Mesothelial cell of epicardium (in vitro differentiated cells): ENCODE measurements around the gene SCARB1. TPM values are rescaled to one million over a fixed set of nuclear protein-coding genes. Genes with fewer than 3 reads are reported as not detected.

Experiments used
- DNase-seq, 2 experiments: peaks; one replicate each; pipeline ENCODE4 v3.0.0; 2021; ENCODE audit warnings: low spot score in 2 of 2; ENCODE audit not compliant: unreplicated experiment in 2 of 2
- H3K27ac Mint-ChIP-seq: 2 replicates; pipeline ENCODE4 v1.8.0; 2021; ENCODE audit warnings: mixed read lengths
- H3K27me3 Mint-ChIP-seq: 2 replicates; pipeline ENCODE4 v1.8.0; 2021; ENCODE audit warnings: low read depth, mixed read lengths
- H3K36me3 Mint-ChIP-seq: 2 replicates; pipeline ENCODE4 v1.8.0; 2021; ENCODE audit warnings: mixed read lengths
- H3K4me1 Mint-ChIP-seq: 2 replicates; pipeline ENCODE4 v1.8.0; 2021; ENCODE audit warnings: mixed read lengths
- H3K4me3 Mint-ChIP-seq: 2 replicates; pipeline ENCODE4 v1.8.0; 2021; ENCODE audit warnings: mild to moderate bottlenecking, moderate library complexity, mixed read lengths
- H3K9me3 Mint-ChIP-seq: 2 replicates; pipeline ENCODE4 v1.8.0; 2021; ENCODE audit warnings: mixed read lengths
- CTCF ChIP-seq: fragments of 200-600 bp; sonication (generic); IDR thresholded peaks from one replicate; pipeline ENCODE4 v1.5.0; 2021; ENCODE audit warnings: antibody characterized with exemption; ENCODE audit not compliant: unreplicated experiment
- total RNA-seq: library from RNA; stranded (reverse); gene quantifications from 3 replicates; pipeline ENCODE4 v1.2.1, GENCODE V29; 2021

Gene SCARB1
- total RNA-seq, 1 donor from 2014 or later = 40.2 TPM

- DNase-seq = no peak
- Mint-ChIP-seq H3K4me1 (peaks cover 31% of the 10 kb centered on the region), H3K27ac (peak overlapping the region; percentile 88), H3K27me3 (no peaks in the 10 kb centered on the region), H3K36me3 (no peaks in the 10 kb centered on the region), H3K4me3 (no peak overlapping the region), H3K9me3 (peaks cover 9% of the 10 kb centered on the region)
- TF ChIP-seq CTCF = no peak
Observed at GRCh38 chr12:124828264-124829007, 35.2 kb downstream of the SCARB1 start.

GRCh38 chr12:124827588-124828184 lies 36.0 kb downstream of the SCARB1 start:
- Mint-ChIP-seq H3K4me3 (no peak overlapping the region), H3K27me3 (no peaks in the 10 kb centered on the region), H3K9me3 (peaks cover 9% of the 10 kb centered on the region), H3K4me1 (peaks cover 28% of the 10 kb centered on the region), H3K27ac (peak overlapping the region; percentile 88), H3K36me3 (no peaks in the 10 kb centered on the region)
- TF ChIP-seq CTCF = no peak
- DNase-seq = no peak

GRCh38 chr12:124824195-124824594 lies 39.5 kb downstream of the SCARB1 start:
- no peak for TF ChIP-seq CTCF
- no peaks in the 10 kb centered on the region for H3K36me3 Mint-ChIP-seq
- no peak overlapping the region for H3K4me3 Mint-ChIP-seq
- H3K27me3 Mint-ChIP-seq = no peaks in the 10 kb centered on the region
- DNase-seq = no peak
- H3K27ac Mint-ChIP-seq = no peak overlapping the region
- H3K4me1 Mint-ChIP-seq = peaks cover 22% of the 10 kb centered on the region
- H3K9me3 Mint-ChIP-seq = no peaks in the 10 kb centered on the region

GRCh38 chr12:124823272-124823970 lies 40.2 kb downstream of the SCARB1 start:
- no peak for TF ChIP-seq CTCF
- DNase-seq = no peak
- no peaks in the 10 kb centered on the region for H3K27me3 Mint-ChIP-seq
- peaks cover 14% of the 10 kb centered on the region for H3K4me1 Mint-ChIP-seq
- no peak overlapping the region for H3K4me3 Mint-ChIP-seq
- no peak overlapping the region for H3K27ac Mint-ChIP-seq
- H3K36me3 Mint-ChIP-seq = no peaks in the 10 kb centered on the region
- H3K9me3 Mint-ChIP-seq = no peaks in the 10 kb centered on the region

GRCh38 chr12:124822218-124822617 lies 41.4 kb downstream of the SCARB1 start:
- no peaks in the 10 kb centered on the region for H3K9me3 Mint-ChIP-seq
- no peak overlapping the region for H3K4me3 Mint-ChIP-seq
- DNase-seq = no peak
- no peaks in the 10 kb centered on the region for H3K36me3 Mint-ChIP-seq
- no peak for TF ChIP-seq CTCF
- no peaks in the 10 kb centered on the region for H3K27me3 Mint-ChIP-seq
- peaks cover 5% of the 10 kb centered on the region for H3K4me1 Mint-ChIP-seq
- H3K27ac Mint-ChIP-seq = no peak overlapping the region
